Astrocyte of the cerebellum (primary cell): ENCODE results near the gene LILRB4.
"Not testable (repeated sequence)": the region's sequence is repeated elsewhere in the genome, so short reads cannot be mapped to it uniquely, and the experiment has no call there.

Experiments
- DNase-seq: peaks from one replicate; pipeline ENCODE4 v3.0.0-alpha.2; 2011; ENCODE audit warnings: low read depth
- H3K4me3 ChIP-seq: 2 replicates; pipeline ENCODE4 v1.5.1; 2011; ENCODE audit warnings: mild to moderate bottlenecking, low read depth, low read length, moderate library complexity
- in situ Hi-C: cut with HindIII; loops from 2 replicates; pipeline ENCODE4 v1.10.0; 2017; ENCODE audit warnings: low sequenced_read_pairs
- TF ChIP-seq, protein P1 (sequence below): IDR thresholded peaks from 2 replicates; pipeline ENCODE4 v1.5.1; 2012; ENCODE audit warnings: low read length, low read depth, moderate library complexity, mild to moderate bottlenecking; ENCODE audit errors: missing control alignments

Gene LILRB4

DNA sequence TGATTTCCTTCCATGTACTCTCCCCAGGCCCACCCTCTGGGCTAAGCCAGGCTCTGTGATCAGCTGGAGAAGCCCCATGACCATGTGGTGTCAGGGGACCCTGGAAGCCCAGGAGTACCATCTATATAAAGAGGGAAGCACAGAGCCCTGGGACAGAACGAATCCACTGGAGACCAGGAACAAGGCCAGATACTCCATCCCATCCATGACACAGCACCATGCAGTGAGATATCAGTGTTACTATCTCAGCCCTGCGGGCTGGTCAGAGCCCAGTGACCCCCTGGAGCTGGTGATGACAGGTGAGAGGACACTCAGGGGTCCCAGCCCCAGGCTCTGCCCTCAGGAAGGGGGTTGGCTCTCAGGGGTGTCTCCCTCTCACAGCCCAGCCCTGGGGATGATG lies 34.0 kb downstream of the LILRB4 start:
- no peak for DNase-seq
- in situ Hi-C loops: no loop called here

DNA sequence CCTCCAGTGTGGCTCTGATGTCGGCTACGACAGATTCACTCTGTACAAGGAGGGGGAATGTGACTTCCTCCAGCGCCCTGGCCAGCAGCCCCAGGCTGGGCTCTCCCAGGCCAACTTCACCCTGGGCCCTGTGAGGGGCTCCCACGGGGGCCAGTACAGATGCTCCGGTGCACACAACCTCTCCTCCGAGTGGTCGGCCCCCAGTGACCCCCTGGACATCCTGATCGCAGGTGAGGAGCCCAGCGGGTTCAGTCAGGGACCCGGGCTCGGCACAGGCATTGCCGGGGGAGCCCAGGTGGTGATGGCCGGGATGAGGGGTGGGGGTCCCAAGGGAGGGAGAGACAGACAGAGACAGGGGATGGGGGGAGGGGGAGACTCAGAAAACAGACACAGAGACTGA lies 34.9 kb downstream of the LILRB4 start:
- in situ Hi-C loops, H3K4me3 ChIP-seq, DNase-seq: not testable (repeated sequence)

More for the DNA sequence above, 34.0 kb downstream of the LILRB4 start:
- TF ChIP-seq, protein P1, sequence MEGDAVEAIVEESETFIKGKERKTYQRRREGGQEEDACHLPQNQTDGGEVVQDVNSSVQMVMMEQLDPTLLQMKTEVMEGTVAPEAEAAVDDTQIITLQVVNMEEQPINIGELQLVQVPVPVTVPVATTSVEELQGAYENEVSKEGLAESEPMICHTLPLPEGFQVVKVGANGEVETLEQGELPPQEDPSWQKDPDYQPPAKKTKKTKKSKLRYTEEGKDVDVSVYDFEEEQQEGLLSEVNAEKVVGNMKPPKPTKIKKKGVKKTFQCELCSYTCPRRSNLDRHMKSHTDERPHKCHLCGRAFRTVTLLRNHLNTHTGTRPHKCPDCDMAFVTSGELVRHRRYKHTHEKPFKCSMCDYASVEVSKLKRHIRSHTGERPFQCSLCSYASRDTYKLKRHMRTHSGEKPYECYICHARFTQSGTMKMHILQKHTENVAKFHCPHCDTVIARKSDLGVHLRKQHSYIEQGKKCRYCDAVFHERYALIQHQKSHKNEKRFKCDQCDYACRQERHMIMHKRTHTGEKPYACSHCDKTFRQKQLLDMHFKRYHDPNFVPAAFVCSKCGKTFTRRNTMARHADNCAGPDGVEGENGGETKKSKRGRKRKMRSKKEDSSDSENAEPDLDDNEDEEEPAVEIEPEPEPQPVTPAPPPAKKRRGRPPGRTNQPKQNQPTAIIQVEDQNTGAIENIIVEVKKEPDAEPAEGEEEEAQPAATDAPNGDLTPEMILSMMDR: no peak
- no peak overlapping the region for H3K4me3 ChIP-seq

DNA sequence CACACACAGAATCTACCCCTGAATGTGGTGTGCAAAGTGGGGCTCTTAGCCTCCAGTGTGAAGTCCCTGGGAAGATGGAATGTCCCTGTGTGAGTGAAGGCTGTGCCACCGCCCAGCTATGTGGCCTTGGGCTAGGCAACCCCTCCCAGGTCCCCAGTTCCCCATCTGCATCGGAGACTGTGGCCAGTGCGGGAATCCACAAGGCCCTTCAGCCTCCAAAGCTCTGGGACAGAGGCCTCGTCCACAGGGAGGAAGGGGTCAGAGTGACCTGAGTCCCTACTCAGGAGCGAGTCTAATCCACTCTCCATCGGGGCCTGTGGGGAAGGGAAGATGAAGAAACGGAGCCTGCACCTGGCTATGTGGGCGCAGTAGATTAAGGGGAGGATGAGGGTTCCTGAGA lies 42.1 kb downstream of the LILRB4 start:
- no peak for DNase-seq
- TF ChIP-seq, protein P1: no peak
- H3K4me3 ChIP-seq: no peak overlapping the region
- in situ Hi-C loops: no loop called here

DNA sequence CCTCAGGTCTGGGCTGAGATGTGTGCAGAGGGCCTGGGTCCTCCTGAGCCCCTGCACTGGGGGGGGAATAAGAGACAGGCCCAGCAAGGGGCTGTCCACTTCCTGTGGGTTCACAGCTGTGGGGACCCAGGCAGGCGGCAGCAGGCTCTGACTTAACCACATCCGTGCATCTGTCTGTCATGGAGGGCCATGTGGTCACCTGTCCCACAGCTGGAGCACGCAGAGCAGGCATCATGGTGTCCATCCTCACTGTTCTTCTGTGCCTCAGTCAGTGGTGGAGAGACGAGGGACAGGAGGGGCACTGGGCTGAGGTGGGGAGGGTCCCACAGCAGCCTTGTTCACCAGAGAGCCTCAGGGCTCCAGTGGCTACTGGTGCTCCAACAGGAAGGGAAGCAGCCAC lies 45.2 kb downstream of the LILRB4 start:
- in situ Hi-C loops: no loop called here
- no peak for DNase-seq
- TF ChIP-seq, protein P1: no peak
- H3K4me3 ChIP-seq: no peak overlapping the region

DNA sequence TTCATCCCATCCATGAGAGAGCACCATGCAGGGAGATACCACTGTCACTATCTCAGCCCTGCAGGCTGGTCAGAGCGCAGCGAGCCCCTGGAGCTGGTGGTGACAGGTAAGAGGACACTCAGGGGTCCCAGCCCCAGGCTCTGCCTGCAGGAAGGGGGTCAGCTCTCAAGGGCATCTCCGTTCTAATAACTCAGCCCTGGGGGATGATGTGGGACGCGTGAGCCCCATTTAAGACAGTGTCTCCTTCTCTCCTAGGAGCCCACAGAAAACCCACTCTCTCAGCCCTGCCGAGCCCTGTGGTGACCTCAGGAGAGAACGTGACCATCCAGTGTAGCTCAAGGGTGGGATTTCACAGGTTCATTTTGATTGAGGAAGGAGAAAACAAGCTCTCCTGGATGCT lies 46.0 kb downstream of the LILRB4 start:
- H3K4me3 ChIP-seq: no peak overlapping the region
- TF ChIP-seq, protein P1: no peak
- no peak for DNase-seq
- in situ Hi-C loops: no loop called here

DNA sequence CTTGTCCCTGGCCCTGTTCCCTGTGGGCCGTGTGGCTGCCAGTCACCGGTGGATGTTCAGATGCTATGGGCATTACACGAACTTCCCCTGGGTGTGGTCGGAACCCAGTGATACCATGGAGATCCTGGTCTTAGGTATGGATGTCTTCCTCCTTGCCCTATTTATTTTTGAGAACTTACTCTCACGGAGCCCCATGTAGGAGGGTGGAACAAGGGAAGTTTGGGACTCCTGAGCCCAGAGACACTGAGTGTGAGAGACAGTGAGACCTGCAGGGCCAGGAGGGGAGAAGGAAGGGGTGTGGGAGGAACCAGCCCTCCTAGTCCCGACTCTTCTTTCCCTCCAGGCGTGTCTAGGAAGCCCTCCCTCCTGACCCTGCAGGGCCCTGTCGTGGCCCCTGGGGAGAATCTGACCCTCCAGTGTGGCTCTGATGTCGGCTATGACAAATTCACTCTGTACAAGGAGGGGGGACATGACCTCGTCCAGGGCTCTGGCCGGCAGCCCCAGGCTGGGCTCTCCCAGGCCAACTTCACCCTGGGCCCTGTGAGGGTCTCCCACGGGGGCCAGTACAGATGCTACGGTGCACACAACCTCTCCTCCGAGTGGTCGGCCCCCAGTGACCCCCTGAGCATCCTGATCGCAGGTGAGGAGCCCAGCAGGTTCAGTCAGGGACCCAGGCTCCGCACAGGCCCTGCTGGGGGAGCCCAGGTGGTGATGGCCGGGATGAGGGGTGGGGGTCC lies 46.6 kb downstream of the LILRB4 start:
- TF ChIP-seq, protein P1: no peak

DNA sequence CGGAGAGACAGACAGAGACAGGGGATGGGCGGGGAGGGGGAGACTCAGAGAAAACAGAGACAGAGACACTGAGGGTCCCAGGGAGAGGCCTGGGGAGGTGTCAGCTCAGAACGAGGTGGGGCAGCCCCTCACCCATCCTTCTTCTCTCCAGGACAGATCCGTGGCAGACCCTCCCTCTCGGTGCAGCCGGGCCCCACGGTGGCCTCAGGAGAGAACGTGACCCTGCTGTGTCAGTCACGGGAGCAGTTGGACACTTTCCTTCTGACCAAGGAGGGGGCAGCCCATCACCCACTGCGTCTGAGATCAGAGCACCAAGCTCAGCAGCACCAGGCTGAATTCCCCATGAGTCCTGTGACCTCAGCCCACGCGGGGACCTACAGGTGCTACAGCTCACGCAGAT lies 47.2 kb downstream of the LILRB4 start:
- H3K4me3 ChIP-seq, in situ Hi-C loops, DNase-seq: not testable (repeated sequence)

More for the DNA sequence above, 46.6 kb downstream of the LILRB4 start:
- DNase-seq: no peak
- in situ Hi-C loops: no loop called here
- H3K4me3 ChIP-seq: no peak overlapping the region
